GM21526 (cell line): ENCODE measurements around the gene NEURL3.
"Not testable (repeated sequence)": the region's sequence is repeated elsewhere in the genome, so short reads cannot be mapped to it uniquely, and the experiment has no call there.

ENCODE experiments used
- ATAC-seq: cut with Tn5 transposase; IDR thresholded peaks from one replicate; pipeline ENCODE4 v1.9.1; 2021; ENCODE audit warnings: moderate library complexity; ENCODE audit not compliant: unreplicated experiment, low FRiP score

NEURL3 gene

GRCh38 chr2:96505231-96505889, at the start of gene NEURL3:
TSS of gene NEURL3 (minus strand) at chr2:96505357. CDS start at chr2:96505286, 71 bp downstream.
- no peak for ATAC-seq

GRCh38 chr2:96554293-96555145, 49.4 kb upstream of the NEURL3 start:
- no peak for ATAC-seq

GRCh38 chr2:96553957-96554292, 48.8 kb upstream of the NEURL3 start:
- ATAC-seq = not testable (repeated sequence)

- ATAC-seq = no peak
Measured at GRCh38 chr2:96553176-96553956, 48.2 kb upstream of the NEURL3 start.

GRCh38 chr2:96552315-96553175, 47.4 kb upstream of the NEURL3 start:
- ATAC-seq = no peak

- no peak for ATAC-seq
Measured at GRCh38 chr2:96551605-96552314, 46.6 kb upstream of the NEURL3 start.

GRCh38 chr2:96550787-96551604, 45.8 kb upstream of the NEURL3 start:
- no peak for ATAC-seq

- no peak for ATAC-seq
Measured at GRCh38 chr2:96549967-96550786, 45.0 kb upstream of the NEURL3 start.

GRCh38 chr2:96549466-96549785, 44.3 kb upstream of the NEURL3 start:
- no peak for ATAC-seq

GRCh38 chr2:96548558-96549465, 43.7 kb upstream of the NEURL3 start:
- ATAC-seq = no peak

- ATAC-seq = no peak
Measured at GRCh38 chr2:96547731-96548171, 42.6 kb upstream of the NEURL3 start.

- no peak for ATAC-seq
Measured at GRCh38 chr2:96547203-96547641, 42.1 kb upstream of the NEURL3 start.

- ATAC-seq = no peak
Measured at GRCh38 chr2:96546797-96547196, 41.6 kb upstream of the NEURL3 start.

- ATAC-seq = no peak
Measured at GRCh38 chr2:96546321-96546720, 41.2 kb upstream of the NEURL3 start.

GRCh38 chr2:96542357-96542977, 37.3 kb upstream of the NEURL3 start:
- ATAC-seq = no peak

- ATAC-seq = no peak
Measured at GRCh38 chr2:96541398-96542152, 36.4 kb upstream of the NEURL3 start.
